ENCODE data around the gene SCN9A. TPM values are rescaled to one million over a fixed set of nuclear protein-coding genes. Genes with fewer than 3 reads are reported as not detected.

Gene SCN9A
- total RNA-seq, 1 experiment from 2014 or later, result 0.07 TPM

DNA sequence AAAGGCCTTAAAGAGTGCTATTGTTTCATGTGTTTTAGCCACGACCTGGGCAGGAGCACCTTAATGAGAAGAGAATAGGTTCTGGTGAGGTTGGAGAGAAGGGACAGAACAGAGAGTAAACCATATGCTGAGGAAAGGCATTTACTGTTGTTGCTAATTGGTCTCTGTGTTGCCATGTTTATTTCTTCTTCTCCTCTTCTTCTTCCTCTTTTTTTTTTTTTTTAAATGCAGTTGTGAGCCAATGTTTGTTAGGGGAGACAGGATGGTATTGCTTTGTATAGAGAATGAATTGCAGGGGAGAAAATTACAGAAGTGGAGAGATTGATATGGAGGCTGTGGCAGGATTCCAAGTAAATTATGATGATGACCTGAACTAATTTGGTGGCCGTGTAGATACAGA is 2.6 kb downstream of the SCN9A start:
- Histone ChIP-seq H3K4me2 (ENCODE audit: low read length) (no peak overlapping the region), H3K9me2 (ENCODE audit: insufficient read depth) (no peaks in the 10 kb centered on the region), H3K27ac (ENCODE audit: low read depth, low read length) (no peak overlapping the region)

More for the DNA sequence above, 2.6 kb downstream of the SCN9A start:
- Histone ChIP-seq H3K79me2 (ENCODE audit: insufficient read depth, low read length) (no peaks in the 10 kb centered on the region), H2AFZ (ENCODE audit: low read depth, low read length, poor library complexity, severe bottlenecking) (no peak overlapping the region), H3K36me3 (ENCODE audit: control insufficient read depth in 1 of 2, insufficient read depth in 2 of 2, low read length in 2 of 2) (no peaks in the 10 kb centered on the region), H4K20me1 (ENCODE audit: insufficient read depth) (no peaks in the 10 kb centered on the region), H3K4me1 (ENCODE audit: control insufficient read depth in 1 of 2, insufficient read depth in 2 of 2, low read length in 2 of 2) (peaks cover 0 to 12% of the 10 kb centered on the region in 2 experiments; a peak in 2 of 4 replicates), H3K9ac (ENCODE audit: low read length) (no peak overlapping the region), H3K9me3 (ENCODE audit: control insufficient read depth in 1 of 2, insufficient read depth in 1 of 2, low read depth in 1 of 2, low read length in 2 of 2) (no peaks in the 10 kb centered on the region), H3K4me3 (replicated peaks in 1 of 2; ENCODE audit: low read depth in 1 of 2, low read length in 2 of 2) (no peak overlapping the region), H3K27me3 (ENCODE audit: insufficient read depth, low read length) (peaks cover 25% of the 10 kb centered on the region)
- ChIA-PET POLR2A (no interaction called here), RAD21 (ENCODE audit: low non-redundant PET in 1 of 2, low total read pairs in 2 of 2, uncharacterized antibody in 2 of 2, unreplicated experiment in 2 of 2) (no interaction called here), CTCF (no interaction called here)
- no peak for ATAC-seq
- DNase-seq (ENCODE audit: low read depth, low spot score), result no peak
- BruUV-seq (replicated peaks), result no TSS peak
- TF ChIP-seq ATF3 (IDR thresholded peaks at IDR 0.05), result no peak
- no peak for TF ChIP-seq POLR2AphosphoS5 (IDR thresholded peaks at IDR 0.05; ENCODE audit: low read depth, low read length)
- TF ChIP-seq ZFX (IDR thresholded peaks at IDR 0.05), result no peak
- TF ChIP-seq ZNF274 (IDR thresholded peaks at IDR 0.05; ENCODE audit: low read depth, low read length), result no peak
- TF ChIP-seq ELF1 (IDR thresholded peaks at IDR 0.05; ENCODE audit: borderline replicate concordance, low read depth), result no peak
- no peak for TF ChIP-seq SP1 (IDR thresholded peaks at IDR 0.05; ENCODE audit: low read depth)
- TF ChIP-seq CBX3 (IDR thresholded peaks at IDR 0.05; ENCODE audit: low read depth), result no peak
- TF ChIP-seq POLR2A (IDR thresholded peaks at IDR 0.05; ENCODE audit: borderline replicate concordance, extremely low read depth, insufficient read depth, insufficient read length), result no peak
- TF ChIP-seq EZH2phosphoT487 (IDR thresholded peaks at IDR 0.05; ENCODE audit: borderline replicate concordance), result no peak
- TF ChIP-seq REST (IDR thresholded peaks at IDR 0.05; ENCODE audit: low read depth), result no peak
- TF ChIP-seq, protein P1, sequence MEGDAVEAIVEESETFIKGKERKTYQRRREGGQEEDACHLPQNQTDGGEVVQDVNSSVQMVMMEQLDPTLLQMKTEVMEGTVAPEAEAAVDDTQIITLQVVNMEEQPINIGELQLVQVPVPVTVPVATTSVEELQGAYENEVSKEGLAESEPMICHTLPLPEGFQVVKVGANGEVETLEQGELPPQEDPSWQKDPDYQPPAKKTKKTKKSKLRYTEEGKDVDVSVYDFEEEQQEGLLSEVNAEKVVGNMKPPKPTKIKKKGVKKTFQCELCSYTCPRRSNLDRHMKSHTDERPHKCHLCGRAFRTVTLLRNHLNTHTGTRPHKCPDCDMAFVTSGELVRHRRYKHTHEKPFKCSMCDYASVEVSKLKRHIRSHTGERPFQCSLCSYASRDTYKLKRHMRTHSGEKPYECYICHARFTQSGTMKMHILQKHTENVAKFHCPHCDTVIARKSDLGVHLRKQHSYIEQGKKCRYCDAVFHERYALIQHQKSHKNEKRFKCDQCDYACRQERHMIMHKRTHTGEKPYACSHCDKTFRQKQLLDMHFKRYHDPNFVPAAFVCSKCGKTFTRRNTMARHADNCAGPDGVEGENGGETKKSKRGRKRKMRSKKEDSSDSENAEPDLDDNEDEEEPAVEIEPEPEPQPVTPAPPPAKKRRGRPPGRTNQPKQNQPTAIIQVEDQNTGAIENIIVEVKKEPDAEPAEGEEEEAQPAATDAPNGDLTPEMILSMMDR (IDR thresholded peaks at IDR 0.05 in 2 of 3, conservative IDR thresholded peaks at IDR 0.05 in 1 of 3; ENCODE audit: borderline replicate concordance in 1 of 3, insufficient read depth in 1 of 3, low read depth in 2 of 3, low read length in 2 of 3), result no peak
- no peak for TF ChIP-seq SRF (IDR thresholded peaks at IDR 0.05; ENCODE audit: low read depth)
- TF ChIP-seq YY1 (IDR thresholded peaks at IDR 0.05; ENCODE audit: extremely low read depth, insufficient replicate concordance, low read depth, low read length), result no peak
- TF ChIP-seq SIN3A (IDR thresholded peaks at IDR 0.05; ENCODE audit: low read depth), result no peak
- no peak for TF ChIP-seq EZH2 (IDR thresholded peaks at IDR 0.05)
- TF ChIP-seq EGR1 (IDR thresholded peaks at IDR 0.05; ENCODE audit: low read depth), result no peak
- intact Hi-C loops (cut with micrococcal nuclease), result no loop called here
